Fibroblast of skin of right quadriceps (primary cell): ENCODE data around the gene ZNF462.
"Not testable (repeated sequence)": the region's sequence is repeated elsewhere in the genome, so short reads cannot be mapped to it uniquely, and the experiment has no call there.

Source experiments
- DNase-seq: peaks from one replicate; pipeline ENCODE4 v3.0.0-alpha.2; 2013

The ZNF462 gene

DNA sequence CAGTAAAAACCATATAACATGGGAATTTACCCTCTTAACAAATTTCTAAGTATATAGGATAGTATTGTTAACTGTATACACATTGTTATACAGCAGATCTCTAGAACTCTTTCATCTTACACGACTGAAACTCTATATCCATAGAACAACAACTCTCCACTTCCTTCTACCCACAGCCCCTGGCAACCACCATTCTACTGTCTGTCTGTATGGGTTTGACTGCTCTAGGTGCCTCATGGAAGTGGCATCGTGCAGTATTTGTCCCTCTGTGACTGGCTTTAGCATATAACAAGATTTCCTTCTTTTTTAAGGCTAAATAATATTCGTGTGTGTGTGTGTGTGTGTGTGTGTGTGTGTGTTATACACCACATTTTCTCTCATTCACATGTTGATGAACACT lies 100.7 kb downstream of the ZNF462 start:
- DNase-seq = no peak

DNA sequence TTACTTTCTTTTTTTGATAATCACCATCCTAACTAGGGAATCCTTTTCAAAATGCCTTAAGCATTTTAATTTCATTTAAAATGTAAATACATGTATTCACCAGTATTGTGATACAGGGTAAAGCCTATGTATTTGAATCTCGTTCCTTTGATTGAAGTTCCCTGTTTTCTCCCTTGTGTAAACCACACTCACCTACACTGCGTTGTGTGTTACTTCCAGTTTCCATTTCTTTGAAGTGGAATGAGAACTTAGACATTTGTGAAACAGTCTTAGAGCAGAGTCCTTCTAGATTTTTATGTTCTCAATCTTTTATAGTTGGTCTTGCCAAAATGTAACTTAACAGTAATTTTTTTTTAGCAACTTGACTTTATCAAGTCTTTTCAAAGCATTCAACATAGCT lies 101.4 kb downstream of the ZNF462 start:
- no peak for DNase-seq

DNA sequence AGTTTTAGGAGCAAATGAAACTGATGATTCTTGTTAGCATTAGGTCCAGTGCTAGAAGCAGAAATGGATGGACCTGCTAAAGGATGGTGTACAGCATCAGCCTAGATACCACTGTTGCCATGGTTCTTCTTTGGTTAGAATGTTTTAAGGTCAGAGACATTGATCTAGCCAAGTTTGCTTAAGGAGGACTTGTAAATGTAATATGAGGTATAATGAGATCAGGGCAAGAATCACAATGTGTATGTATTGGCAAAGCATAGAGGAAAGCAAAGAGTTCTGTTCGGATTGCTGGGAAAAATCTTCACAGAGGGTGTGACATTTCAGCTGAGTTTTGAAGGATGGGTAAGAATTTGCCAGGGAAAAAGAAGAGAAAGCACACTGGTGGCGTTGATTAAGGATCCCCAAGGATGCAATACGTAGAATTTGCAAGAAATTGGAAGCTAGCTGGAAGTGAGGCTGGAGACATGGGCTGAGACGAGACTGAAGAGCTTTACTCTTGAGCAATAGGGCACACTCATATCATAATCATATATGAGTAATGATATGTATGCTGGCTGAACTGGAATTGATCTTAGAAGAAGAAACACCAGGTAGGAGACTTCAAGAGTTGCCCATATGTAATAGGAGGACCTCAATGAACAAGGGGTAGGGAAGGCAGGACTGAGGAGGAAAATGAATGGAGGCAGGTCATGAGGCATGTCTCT lies 102.0 kb downstream of the ZNF462 start:
- DNase-seq = no peak

DNA sequence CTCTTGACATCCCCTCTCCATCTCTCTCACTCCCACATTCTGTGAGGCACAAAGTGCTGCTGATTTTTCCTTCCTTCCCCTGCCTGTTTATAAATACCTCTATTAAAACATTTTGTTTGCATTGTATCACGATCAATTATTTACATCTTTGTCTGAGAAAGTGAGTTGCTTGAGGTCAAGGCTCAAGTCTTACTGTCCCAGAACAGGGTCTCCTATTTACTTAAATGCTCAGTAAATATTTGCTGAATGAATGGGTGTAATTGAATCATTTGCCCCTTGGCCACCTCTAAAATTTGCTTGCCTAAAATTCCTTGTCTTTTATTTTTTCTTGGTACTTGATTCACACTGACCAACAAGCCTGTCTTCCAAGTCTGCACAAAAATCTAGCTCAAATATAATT lies 103.5 kb downstream of the ZNF462 start:
- DNase-seq = no peak

DNA sequence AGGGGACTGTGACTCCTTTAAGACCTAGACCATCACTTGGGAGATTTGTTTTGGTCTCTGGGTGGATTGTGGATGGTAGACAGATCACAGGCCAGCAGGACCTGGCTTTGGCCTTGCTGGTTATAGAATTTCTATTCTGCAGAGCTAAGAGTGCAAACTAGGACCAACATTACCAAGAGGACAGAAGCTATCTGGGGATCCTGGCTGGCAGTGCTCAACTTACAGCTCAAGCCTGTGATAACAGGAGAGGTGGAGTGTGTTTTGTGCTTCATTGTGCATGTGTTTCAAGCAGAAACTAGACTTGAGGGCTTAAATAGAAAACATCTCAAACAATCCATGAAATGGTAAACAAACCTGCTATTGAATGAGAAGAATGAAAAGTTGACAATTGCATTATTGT lies 106.7 kb downstream of the ZNF462 start:
- DNase-seq = no peak

DNA sequence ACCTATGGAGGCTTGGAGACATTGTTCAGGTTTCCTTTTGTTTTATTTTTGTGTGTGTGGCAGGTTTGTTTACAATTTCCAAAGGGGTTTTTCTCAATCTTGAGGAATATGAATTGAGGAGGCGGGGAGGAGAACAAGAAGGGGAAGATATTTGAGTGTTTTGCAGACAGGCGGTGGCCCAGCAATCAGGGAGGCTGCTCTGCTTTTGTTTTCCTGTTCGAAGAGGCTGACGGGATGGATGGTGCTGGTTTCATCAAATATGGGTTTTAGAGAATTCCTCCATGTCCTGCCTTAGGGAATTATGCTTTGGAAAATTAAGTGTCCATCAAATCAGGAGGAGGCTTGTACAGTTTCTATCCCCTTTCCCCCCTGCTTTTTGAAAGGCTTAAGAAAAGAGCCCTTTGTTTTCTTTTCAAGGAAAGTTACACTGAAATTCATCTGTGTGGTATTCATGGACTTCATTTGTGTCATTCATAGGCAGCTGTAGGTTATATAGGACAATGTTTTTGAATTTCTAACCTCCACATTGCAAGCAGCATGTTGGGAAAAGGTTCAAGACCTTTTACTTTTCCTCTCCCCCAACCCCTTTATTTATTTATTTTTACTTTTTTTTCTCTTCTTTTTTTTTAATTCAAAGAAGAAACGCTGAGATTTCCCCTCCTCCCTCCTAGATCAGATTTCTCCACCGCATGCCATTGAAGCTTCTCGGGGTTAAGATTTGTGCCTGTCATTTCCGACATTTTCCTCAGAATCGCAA lies 107.4 kb downstream of the ZNF462 start:
- DNase-seq = no peak

DNA sequence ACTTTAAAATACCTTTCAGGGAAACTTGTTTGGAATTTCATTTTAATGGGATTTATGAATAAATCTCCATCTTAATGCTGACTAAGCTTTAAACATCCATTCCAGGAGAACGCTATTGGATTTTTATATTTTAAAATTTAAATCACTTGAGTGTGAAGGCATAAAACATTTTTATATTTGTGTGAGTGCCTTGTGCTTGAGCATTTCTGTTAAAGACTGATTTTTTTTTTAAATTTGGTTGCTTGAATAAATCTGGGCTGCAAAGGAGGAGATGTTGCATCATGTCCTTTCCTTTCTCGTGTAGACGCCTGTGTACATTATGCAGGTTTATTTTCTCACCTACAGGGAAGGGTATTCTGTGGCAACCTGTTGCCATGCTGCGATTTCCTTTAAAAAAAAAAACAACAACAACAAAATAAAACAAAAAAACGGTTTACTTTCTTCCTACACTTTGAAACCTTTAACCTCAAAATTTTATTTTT lies 108.1 kb downstream of the ZNF462 start:
- no peak for DNase-seq

DNA sequence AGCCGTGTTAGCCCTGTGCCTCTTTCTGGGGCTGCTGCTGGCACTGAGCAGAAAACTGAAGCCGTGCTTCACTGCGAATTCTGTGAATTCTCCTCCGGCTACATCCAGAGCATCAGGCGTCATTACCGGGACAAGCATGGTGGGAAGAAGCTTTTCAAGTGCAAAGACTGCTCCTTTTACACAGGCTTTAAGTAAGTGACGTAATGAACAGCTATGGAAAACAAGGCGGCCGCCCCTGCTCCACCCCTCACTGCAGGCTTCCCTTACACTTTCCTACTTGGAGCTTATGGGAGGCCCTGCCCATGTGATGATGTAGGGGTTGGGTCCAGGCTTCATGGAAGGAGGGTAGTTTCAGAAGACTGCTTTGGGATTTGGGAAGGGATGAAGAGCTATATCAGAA lies 109.1 kb downstream of the ZNF462 start:
- no peak for DNase-seq

DNA sequence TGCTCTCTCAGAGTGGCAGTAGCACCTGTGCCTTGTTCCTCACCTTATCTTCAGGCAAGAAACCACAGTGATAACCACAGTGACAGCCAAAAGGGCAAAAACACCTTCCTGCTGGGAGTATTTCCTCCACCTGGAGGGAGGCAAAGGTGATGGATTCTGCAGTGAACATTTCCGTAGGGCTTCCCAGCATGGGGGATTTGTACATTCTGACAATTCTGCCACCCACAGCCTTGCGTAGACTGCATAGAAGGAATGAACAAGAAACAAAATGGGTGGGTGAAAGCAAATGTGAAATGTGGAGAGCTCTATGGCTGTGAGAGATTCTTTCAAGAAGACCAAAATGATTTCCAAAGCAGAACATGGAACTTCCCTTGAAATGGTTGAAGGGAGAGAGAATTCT lies 111.4 kb downstream of the ZNF462 start:
- no peak for DNase-seq

DNA sequence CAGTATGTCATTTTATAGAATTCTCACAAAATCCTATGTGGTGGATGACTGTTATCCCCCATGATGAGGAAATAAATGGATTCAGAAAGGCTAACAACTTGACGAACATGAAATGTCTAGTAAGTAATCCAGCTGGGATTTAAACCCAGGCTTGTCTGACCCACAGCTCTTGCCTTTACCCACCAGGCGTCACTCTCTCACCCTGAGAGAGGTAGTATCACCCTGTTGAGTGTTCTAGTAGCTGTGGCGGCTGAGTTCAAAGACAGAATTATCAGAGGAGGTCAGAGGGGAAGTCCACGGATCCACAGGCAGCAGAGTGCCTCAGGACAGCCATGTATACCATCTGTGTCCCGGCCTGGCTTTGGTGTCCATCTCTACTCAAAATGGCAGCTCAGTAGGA lies 113.8 kb downstream of the ZNF462 start:
- DNase-seq = no peak

DNA sequence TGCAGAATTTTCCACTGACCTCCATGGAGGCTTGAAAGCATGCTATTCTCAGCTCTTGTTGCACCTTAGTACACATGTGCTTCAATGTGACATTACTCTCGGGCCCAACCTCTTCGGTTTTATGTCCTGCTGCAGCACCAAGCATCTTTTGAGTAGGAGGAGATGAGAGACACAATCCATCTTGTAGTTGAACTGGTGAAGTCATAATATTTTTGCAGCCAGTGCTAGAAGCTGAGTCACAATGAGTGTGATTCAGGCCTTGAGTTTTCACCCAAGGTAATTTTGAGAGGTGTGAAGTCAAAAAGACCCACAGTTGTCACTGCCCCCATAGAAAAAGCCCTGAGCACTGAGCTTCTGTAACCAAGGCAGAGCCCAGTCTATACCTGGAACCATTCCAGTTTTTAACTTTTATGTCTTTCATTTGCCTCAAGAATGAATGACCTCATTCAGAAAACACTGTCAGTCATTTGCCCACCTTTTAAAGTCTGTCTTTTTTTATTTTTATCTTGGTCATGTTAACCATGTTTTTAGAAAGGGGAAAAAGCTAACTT lies 117.7 kb downstream of the ZNF462 start:
- DNase-seq = peak; percentile 32

DNA sequence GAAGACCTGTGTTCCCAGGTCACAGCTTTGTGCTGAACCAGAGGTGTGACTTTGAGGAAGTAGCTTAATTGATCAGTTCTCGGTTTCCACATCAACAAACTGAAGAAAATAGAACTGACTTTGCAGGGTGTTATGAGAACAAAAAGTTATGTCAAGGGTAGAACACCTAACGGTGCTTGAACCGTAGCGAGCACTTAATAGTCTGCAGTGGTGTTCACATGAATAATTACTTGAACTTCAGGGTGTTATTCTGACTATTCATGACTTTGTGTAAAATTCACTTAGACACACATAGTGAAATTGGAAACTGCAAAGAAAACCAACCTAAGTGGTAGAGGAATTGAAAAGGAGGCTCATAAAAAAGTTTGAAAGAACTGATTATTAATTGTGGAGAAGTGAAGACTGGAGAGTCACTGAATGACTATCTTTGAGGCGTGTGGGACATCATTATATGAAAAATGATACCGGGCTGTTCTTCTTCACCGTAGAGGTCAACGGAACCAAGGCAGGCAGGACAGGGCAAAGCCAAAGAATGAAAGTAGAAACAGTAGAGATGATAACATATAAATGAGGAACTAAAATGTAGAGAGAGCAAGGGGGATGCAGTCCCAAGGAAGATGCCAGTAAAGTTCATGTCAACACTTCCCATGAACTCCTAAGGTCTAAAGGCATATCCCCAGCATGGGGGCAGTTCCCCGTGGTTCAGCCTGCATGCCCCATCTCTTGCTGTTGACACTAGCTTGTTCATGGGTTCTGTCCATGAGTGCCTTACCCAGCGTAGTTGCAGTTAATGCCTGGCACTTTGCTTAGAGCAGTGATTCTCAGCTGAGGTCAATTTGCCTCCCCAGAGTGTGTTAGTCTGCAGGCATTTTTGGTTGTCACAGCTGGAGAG lies 118.7 kb downstream of the ZNF462 start:
- DNase-seq = no peak

DNA sequence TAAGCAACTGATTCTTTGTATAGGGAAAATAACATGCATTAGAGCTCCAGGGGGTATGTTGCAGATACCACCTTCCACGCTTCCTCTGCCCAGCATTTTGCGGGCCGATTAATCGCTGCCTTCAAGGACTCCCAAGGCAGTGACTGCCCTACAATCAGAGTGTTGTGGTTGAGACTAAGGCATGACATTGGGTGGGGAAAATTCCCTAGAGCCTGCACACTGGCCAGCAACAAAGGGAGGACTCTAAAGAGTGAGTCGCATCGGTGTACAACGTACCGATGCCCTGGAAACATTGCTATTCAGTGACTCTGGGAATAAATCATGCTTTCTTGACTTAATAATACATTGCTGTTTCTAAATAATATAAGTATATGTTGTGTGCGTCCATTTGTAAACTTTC lies 119.7 kb downstream of the ZNF462 start:
- DNase-seq = no peak

DNA sequence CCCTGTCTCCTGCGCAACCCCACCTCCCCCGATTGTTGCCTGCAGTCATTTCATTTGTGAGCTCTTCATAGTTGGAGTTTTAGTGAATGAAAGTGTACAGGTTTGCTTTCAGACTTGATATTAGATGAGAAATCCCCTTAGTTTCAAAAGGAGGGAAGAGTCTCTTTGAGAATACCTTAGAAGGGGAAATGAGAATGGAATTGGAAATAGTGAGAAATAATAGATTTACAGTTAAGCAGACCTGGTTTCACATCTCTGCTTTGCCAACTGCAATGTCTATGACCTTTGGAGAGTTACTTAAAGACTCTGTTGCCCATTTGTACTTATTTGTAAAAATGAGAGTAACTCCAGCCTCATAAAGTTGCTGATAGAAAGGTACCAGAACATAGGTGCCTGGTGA lies 120.4 kb downstream of the ZNF462 start:
- no peak for DNase-seq

DNA sequence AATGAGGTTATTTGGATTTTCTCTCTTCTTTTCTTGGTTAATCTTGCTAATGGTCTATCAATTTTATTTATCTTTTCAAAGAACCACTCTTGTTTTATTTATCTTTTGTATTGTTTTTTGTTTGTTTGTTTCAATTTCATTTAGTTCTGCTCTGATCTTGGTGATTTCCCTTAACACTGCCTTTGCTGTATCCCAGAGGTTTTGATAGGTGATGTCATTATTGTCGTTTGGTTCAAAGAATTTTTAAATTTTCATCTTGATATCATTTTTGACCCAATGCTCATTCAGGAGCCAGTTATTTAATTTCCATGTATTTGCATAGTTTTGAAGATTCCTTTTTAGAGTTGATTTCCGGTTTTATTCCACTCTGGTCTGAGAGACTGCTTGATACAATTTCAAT lies 126.9 kb downstream of the ZNF462 start:
- not testable (repeated sequence) for DNase-seq

DNA sequence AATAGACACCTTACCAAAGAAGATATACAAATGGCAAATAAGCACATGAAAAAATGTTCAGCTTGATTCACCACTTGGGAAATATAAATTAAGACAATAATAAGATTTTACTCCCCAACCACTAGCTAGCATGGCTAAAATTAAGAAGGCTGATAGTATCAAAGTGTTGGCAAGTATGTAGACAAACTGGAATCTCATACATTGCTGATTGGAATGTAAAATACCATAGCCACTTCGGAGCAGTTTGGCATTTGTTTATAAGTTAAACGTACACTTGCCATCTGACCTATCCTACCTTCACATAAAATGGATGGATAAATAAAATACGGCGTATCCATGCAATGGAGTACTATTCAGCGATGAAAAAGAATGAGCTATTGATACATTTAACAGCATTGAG lies 129.2 kb downstream of the ZNF462 start:
- DNase-seq = no peak

DNA sequence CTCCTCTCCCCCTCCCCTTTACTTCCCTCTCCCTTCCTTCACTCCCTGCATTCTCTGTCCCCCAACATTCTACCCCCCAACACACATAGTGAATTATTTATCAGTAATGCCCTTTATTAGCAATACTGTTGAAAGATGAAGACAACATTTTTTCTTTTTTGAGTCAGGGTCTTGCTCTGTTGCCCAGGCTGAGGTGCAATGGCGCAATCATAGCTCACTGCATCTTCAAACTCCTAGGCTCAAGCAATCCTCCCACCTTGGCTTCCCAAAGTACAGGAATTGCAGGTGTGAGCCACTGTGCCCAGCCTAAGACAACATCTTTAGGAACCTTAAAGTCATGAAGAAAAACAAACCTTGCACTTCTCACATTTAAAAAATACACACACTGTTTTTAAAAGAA lies 130.6 kb downstream of the ZNF462 start:
- no peak for DNase-seq

DNA sequence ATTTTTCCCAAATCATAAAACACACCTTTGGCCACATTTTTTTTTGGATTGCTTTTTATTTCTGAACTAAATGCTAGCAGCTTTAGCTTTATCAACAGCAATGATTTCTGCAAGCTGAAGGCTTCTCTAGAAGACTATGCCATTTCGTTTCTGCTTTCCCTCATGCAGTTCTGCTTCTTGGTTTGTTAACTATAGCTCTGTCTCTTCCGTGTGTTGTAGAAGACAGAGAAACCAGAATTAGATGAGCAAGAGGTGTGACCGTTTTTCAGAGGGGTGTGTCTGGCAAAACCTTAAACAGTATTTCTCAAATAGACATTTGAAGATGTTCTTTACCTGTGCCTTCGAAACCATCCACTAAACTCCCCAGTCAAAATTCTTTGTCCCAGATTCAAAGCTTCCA lies 131.5 kb downstream of the ZNF462 start:
- no peak for DNase-seq

DNA sequence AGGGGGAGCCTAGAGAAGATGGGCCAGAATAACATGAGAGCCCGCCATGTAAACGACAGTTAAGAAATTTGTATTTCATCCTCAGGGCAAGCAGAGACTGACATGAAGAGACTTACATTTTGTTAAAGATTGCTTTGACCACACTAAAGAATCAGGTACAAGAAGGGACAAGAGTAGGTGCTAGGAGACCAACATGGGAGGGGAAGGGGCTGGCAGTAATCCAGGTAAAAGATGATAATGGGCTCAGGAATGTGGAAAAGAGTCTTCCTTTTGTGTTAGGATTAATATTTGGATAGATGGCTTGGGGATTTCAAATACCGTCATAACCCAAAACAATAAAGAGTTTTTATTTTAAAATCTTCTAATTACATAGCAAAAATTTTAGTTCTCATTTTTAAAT lies 137.3 kb downstream of the ZNF462 start:
- no peak for DNase-seq

DNA sequence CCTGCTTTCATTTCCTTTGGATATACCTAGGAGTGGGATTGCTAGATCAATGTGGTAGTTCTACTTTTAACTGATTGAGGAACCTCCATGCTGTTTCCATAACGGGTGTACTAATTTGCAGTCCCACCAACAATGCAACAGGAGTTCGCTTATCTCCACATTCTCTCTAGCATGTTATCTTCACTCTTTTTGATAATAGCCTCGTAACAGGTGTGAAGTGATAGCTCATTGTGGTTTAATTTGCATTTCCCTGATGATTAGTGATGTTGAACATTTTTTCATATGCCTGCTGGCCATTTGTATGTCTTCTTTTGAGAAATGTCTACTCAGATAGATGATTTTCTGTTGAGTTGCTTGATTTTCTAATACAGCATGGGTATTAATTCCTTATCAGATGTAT lies 142.2 kb downstream of the ZNF462 start:
- no peak for DNase-seq

DNA sequence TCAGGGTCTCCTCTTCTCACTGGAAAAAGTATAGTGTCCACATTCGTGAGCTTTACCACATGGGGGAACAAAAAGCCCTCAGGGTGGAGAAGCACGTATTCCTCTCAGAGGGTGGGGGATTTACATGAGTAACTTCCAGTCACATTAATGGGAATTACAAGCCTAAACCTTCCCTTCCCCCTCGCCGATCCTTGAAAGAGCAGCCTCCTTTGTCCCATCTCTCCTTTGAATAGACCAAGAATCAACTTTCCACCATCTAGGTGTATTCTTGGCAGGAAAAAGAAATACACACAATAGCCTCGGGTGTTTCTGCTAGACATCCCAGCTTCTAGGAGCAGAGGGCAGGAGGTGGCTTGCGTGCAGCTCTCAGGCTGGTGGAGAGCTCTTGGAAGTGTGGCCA lies 144.4 kb downstream of the ZNF462 start:
- no peak for DNase-seq

DNA sequence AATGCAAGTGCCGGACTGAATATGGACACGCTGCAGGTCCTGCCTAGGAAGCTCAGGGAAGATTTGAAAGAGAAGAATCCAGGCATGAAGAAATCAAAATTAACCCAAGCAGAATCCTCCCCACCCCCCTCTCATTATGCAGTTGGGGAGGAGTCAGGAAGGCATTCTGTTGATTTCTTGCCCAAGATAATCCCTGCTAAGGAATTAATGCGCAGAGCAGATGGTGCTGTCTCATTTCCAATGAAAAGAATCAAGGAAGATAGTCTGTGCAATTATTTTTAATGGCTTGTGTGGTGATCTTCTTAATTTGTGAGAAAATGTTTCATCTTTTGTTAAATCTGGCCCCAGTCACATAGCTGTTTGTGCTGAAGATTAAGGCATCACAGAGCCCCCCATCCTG lies 145.0 kb downstream of the ZNF462 start:
- DNase-seq = no peak

DNA sequence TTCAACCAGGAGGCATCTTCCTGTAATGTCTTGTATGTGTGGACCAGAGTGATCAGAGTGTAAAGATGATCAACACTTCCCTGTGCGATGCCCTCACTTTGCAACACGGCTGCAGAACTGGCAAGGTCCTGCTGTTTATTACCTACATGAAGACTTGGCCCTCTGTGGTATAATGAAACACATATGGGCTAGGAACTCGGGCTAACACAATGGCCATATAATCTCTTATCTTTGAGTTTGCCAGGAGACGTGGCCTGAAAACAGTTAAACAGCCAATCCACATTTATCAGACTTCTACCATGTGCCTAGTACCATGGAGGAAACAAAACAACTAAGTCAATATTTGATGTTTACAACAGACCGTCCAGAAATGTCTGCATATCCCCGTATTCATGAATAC lies 145.5 kb downstream of the ZNF462 start:
- no peak for DNase-seq
